ENCODE data around the gene CTNNBL1.

The CTNNBL1 gene

GRCh38 chr20:37872161-37872560, 178.3 kb downstream of the CTNNBL1 start:
- no peaks in the 10 kb centered on the region for H3K9me3 ChIP-seq (ENCODE audit: low read depth, low read length)
- TF ChIP-seq FOXP2 (optimal IDR thresholded peaks at IDR 0.05; ENCODE audit: control extremely low read depth, extremely low read length, insufficient read depth) (no peak), POLR2AphosphoS5 (IDR thresholded peaks at IDR 0.05; ENCODE audit: borderline replicate concordance, low read depth, low read length) (no peak), EZH2 (IDR thresholded peaks at IDR 0.05) (no peak)
- no peak overlapping the region for H3K9ac ChIP-seq (ENCODE audit: insufficient read length)
- no peak overlapping the region for H3K4me3 ChIP-seq
- no peak overlapping the region for H3K27ac ChIP-seq
- no peak for DNase-seq (ENCODE audit: low read depth, low spot score)
- no peaks in the 10 kb centered on the region; the same call in 1 of the 2 replicates for H3K36me3 ChIP-seq (ENCODE audit: insufficient read depth, low read length)

DNA sequence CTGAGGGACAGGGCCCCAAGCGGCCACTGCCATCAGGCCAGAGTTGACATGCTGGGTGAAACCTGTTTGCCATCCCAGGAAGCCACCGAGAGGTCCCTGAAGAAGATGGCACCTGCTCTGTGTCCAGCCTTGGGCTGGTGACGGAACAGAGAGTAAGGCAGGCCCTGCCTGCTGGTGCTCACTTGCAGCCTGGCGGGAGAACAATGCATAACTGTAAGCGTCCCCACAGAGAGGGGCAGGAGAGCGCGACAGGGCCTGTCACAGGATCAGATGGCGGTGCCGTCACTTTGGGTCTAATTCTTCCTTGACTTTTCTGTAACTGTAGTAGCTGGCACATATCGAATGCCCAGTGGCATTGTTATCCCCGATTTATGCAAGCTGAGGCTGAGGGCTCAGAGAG, 180.1 kb downstream of the CTNNBL1 start:
- Histone ChIP-seq H3K36me3 (ENCODE audit: insufficient read depth, low read length) (no peaks in the 10 kb centered on the region; the same call in 1 of the 2 replicates), H3K9me3 (ENCODE audit: low read depth, low read length) (no peaks in the 10 kb centered on the region), H3K27ac (no peak overlapping the region), H3K4me3 (no peak overlapping the region), H3K9ac (ENCODE audit: insufficient read length) (no peak overlapping the region)
- no peak for TF ChIP-seq FOXP2 (optimal IDR thresholded peaks at IDR 0.05; ENCODE audit: control extremely low read depth, extremely low read length, insufficient read depth)
- no peak for TF ChIP-seq POLR2AphosphoS5 (IDR thresholded peaks at IDR 0.05; ENCODE audit: borderline replicate concordance, low read depth, low read length)
- no peak for TF ChIP-seq EZH2 (IDR thresholded peaks at IDR 0.05)
- DNase-seq (ENCODE audit: low read depth, low spot score), result no peak

DNA sequence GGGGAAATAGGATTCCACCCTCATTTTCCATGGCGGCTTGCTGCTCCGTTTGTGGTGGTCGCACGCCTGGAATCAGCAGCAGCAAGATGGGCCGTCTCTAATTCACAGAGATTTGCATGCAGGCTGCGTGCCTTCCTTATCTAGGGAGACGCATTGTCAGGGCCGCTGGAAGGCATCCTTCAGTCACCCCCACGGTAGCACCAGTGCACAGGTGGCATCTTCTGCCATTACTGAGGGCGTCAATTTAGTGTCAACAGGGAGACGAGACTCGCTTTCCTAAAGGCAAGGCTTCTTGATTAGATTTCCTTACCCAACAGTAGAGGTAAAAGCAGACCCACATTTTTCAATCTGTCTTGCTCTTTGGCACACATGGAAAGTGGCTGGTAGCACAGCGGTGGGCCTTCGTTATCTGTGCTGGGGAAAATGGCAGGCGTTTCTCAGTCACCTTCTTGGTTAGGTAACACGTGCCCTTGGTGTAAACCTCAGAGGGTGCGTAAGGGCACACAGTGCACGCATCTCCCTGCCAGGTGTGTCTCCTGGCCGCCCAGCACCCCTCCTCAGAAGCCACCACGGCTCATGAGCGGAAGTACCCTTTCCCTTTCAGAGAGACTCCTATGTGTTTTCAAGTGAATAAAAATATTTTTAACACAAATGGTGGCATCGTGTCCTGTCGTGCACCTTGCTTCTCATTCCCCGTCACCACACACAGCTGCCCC, 181.8 kb downstream of the CTNNBL1 start:
- DNase-seq (ENCODE audit: low read depth, low spot score), result no peak
- H3K4me3 ChIP-seq, result no peak overlapping the region
- no peaks in the 10 kb centered on the region; the same call in 1 of the 2 replicates for H3K36me3 ChIP-seq (ENCODE audit: insufficient read depth, low read length)
- no peak overlapping the region for H3K9ac ChIP-seq (ENCODE audit: insufficient read length)
- no peak overlapping the region for H3K27ac ChIP-seq
- no peaks in the 10 kb centered on the region for H3K9me3 ChIP-seq (ENCODE audit: low read depth, low read length)
- TF ChIP-seq POLR2AphosphoS5 (IDR thresholded peaks at IDR 0.05; ENCODE audit: borderline replicate concordance, low read depth, low read length), result no peak
- TF ChIP-seq FOXP2 (optimal IDR thresholded peaks at IDR 0.05; ENCODE audit: control extremely low read depth, extremely low read length, insufficient read depth), result no peak
- no peak for TF ChIP-seq EZH2 (IDR thresholded peaks at IDR 0.05)

- DNase-seq (ENCODE audit: low read depth, low spot score), result no peak
- H3K36me3 ChIP-seq (ENCODE audit: insufficient read depth, low read length), result no peaks in the 10 kb centered on the region; the same call in 1 of the 2 replicates
- TF ChIP-seq POLR2AphosphoS5 (IDR thresholded peaks at IDR 0.05; ENCODE audit: borderline replicate concordance, low read depth, low read length), result no peak
- no peak for TF ChIP-seq FOXP2 (optimal IDR thresholded peaks at IDR 0.05; ENCODE audit: control extremely low read depth, extremely low read length, insufficient read depth)
- no peak for TF ChIP-seq EZH2 (IDR thresholded peaks at IDR 0.05)
Observed at GRCh38 chr20:37876863-37877262, 183.0 kb downstream of the CTNNBL1 start.

DNA sequence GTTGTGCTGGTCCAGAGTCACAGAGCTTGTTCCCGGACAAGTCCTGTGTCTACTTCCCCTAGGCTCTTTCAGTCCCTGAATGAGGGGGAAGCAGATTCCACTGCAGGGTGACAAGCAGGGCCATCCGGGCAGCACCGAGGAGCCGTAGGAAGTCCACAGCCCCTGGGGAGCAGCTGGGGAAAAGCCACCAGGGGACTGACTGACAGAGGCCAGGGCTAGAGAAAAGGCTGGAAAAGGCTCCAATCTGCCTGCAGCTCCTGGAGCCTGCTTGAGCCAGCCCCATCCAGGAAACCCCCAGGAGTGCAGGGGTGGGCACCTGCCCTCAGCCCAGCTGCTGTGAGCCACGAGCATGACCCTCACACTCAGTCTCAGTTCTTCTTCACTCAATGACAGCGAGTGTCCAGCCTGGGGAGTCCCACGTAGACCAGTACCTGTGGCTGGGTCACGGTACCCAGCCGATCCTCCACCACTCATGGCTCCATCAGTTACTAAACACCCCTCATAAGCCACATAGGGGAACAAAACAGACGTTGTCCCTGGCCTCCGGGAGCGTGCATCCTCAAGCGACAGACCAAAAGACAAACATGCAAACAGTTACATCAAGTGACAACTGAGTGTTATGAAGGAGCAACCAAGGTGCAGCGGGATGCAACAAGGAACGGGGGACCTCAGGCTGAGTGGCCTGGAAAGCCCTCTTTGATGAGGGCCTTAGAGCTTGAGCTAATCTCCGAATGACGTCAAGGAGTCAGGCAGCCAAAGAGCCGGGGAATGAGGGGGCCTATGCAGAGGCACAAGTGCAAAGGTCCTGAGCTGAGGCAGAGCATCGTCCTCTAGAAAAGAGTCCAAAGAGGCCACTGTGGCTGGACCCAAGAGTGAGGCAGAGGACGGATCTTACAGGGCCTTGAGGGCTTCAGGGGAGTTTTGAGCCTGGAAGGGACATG, 184.3 kb downstream of the CTNNBL1 start:
- Histone ChIP-seq H3K36me3 (ENCODE audit: insufficient read depth, low read length) (no peaks in the 10 kb centered on the region; the same call in 1 of the 2 replicates), H3K27ac (no peak overlapping the region), H3K9ac (ENCODE audit: insufficient read length) (no peak overlapping the region), H3K4me3 (no peak overlapping the region), H3K9me3 (ENCODE audit: low read depth, low read length) (no peaks in the 10 kb centered on the region)
- TF ChIP-seq POLR2AphosphoS5 (IDR thresholded peaks at IDR 0.05; ENCODE audit: borderline replicate concordance, low read depth, low read length) (no peak), EZH2 (IDR thresholded peaks at IDR 0.05) (no peak), FOXP2 (optimal IDR thresholded peaks at IDR 0.05; ENCODE audit: control extremely low read depth, extremely low read length, insufficient read depth) (no peak)
- DNase-seq (ENCODE audit: low read depth, low spot score), result no peak

More at GRCh38 chr20:37876863-37877262, 183.0 kb downstream of the CTNNBL1 start:
- Histone ChIP-seq H3K9me3 (ENCODE audit: low read depth, low read length) (no peaks in the 10 kb centered on the region), H3K4me3 (no peak overlapping the region), H3K9ac (ENCODE audit: insufficient read length) (no peak overlapping the region), H3K27ac (no peak overlapping the region)

GRCh38 chr20:37878835-37879599, 185.2 kb downstream of the CTNNBL1 start:
- TF ChIP-seq FOXP2 (optimal IDR thresholded peaks at IDR 0.05; ENCODE audit: control extremely low read depth, extremely low read length, insufficient read depth) (no peak), POLR2AphosphoS5 (IDR thresholded peaks at IDR 0.05; ENCODE audit: borderline replicate concordance, low read depth, low read length) (no peak)
- Histone ChIP-seq H3K27ac (no peak overlapping the region), H3K9me3 (ENCODE audit: low read depth, low read length) (no peaks in the 10 kb centered on the region), H3K9ac (ENCODE audit: insufficient read length) (no peak overlapping the region), H3K4me3 (no peak overlapping the region), H3K36me3 (ENCODE audit: insufficient read depth, low read length) (no peaks in the 10 kb centered on the region)
- no peak for DNase-seq (ENCODE audit: low read depth, low spot score)

DNA sequence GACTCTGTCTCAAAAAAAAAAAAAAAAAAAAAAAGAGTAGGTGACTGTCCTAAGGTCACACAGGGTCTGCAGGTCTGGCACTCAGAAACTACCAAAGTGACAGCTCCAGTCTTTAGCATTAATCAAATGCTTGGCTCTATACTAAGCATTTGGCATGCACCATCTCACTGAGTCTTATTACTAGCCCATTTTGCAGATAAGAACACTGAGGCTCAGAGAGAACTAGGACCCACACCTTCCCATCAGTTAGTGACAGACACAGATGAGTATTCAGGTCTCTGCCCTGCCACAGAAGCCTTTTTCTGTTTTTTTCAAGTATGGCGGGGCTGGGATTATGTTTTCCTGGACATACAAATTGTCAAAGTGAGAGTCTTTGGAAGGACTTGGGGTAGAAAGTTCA, 186.0 kb downstream of the CTNNBL1 start:
- H3K4me3 ChIP-seq, result no peak overlapping the region
- TF ChIP-seq EZH2 (IDR thresholded peaks at IDR 0.05) (no peak), POLR2AphosphoS5 (IDR thresholded peaks at IDR 0.05; ENCODE audit: borderline replicate concordance, low read depth, low read length) (no peak), FOXP2 (optimal IDR thresholded peaks at IDR 0.05; ENCODE audit: control extremely low read depth, extremely low read length, insufficient read depth) (no peak)
- no peaks in the 10 kb centered on the region for H3K9me3 ChIP-seq (ENCODE audit: low read depth, low read length)
- H3K36me3 ChIP-seq (ENCODE audit: insufficient read depth, low read length), result no peaks in the 10 kb centered on the region
- H3K27ac ChIP-seq, result no peak overlapping the region
- H3K9ac ChIP-seq (ENCODE audit: insufficient read length), result no peak overlapping the region
- no peak for DNase-seq (ENCODE audit: low read depth, low spot score)
